NCI-H146 treated with DMSO at 0.1 percent for 48 hours (cell line): ENCODE data around the gene KCNH8.

Source experiments
- DNase-seq: peaks from one replicate; lab custom pipeline; 2025; ENCODE audit not compliant: unreplicated experiment; lab: John Stamatoyannopoulos, UW

KCNH8 gene

DNA sequence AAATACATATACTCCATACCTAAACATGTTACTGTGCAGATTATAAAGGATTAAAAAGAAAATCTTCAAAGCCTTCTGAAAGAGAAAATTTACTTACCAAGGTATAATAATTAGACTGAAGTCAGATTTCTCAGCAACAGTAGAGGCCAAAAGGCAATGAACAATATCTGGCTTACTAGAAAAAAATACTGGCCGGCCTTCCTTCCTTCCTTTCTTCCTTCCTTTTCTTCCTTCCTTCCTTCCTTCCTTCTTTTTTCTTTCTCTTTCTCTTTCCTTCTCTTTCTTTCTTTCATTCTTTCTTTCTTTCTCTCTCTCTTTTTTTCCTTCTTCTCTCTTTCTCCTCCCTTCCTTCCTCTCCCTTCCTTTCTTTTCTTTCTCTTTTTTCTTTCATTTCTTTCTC is 209.6 kb downstream of the KCNH8 start:
- no peak for DNase-seq

DNA sequence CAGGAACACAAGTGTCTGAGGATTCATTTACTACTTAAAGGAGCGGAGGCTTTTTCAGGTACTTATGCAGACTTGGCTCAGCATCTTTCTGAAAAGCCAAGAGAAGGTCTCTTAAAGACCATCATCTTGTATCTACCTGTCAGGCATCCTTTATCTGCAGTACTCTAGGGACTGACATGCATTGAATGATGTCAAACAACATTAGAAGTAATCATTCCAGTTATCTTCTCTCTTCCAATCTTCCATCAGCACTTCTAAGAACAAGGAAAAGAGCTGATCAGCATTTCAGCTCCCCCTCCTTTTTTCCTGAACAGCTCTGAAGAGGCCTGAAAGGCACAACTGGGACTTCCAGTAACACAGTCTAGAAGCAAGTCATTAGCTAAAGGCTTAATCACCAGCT is 214.8 kb downstream of the KCNH8 start:
- DNase-seq = no peak

DNA sequence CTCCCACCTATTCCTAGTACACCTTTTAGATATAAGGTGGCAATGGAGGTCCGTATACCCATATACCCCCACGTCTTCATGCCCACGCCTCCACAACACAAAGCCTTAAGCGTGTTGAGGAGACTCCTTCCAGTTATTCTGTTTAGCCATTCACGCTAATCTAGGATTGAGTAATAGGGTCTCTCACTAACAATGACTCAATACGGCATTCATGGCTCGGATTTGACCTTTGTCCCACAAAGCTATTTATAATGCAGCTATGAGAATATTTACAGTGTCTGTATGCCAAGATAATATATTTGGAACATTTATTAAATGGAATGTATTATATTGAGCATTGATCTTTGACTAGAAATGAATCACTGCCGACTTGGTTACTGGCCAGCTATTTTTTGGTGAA is 215.8 kb downstream of the KCNH8 start:
- no peak for DNase-seq

DNA sequence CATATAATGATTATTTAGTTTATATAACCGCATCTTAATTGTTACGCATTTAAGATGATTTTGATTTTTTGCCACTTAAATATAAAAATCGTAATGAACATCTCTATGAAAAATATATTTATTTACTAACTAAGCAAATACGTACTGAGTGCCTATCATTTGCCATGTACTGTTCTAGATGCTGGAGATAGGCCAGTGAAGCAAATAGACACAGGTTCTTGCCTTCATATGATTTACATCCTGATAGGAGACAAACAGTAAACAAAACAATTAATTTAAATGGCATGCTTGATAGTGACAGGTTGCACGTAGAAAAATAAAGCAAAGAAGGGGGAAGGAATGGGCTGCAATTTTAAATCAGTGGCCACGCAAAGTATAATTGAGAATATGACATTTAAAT is 217.2 kb downstream of the KCNH8 start:
- DNase-seq = no peak

DNA sequence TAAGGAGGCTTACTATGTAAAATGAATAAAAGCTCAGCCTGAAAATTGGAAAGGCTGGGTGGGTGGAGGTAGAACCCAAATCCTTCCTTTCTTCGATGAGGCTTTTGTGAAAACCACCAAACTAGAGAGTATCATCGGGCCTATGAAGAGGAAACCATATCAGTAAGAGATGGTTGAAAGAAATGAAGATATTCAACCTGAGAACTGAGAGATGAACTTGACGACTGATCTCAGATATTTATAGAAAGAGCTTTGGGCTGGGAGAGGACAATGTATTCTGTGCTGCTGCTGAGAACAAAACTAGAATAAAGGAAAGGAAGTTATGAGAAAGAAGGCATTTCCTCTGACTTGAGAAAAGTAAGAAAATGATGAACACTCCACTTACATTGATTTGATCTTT is 236.6 kb downstream of the KCNH8 start:
- DNase-seq = no peak

DNA sequence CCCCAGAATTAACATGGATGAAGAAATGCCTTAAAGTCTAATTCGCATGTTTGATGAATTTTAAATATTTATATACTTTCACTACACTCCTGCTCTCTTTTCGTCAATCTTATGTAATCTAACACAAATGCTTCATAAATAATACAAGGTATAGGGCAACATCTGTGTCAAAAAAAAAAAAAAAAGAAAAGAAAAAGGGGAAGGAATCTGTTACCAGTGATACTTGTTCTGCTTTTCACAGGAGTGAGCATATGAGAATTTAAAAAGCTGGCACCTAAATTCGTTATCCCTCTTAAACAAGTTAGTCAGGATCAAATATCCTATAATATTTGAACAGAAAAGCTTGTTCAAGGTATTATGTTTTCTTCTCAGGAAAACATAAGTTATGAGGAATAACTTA is 243.8 kb downstream of the KCNH8 start:
- DNase-seq = no peak

DNA sequence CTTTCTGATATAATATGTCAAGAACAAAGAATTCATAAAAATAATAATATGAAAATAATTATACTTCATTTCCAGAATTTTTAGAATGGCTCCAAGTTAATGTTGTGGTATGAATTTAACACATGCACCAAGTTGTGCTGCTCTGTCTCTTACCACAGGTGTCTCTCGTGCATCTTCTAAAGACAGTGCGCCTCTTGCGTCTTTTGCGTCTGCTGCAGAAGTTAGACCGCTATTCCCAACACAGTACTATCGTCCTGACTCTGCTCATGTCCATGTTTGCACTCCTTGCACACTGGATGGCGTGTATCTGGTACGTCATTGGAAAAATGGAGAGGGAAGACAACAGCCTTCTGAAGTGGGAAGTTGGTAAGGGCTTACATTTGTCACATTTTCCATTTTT is 246.6 kb downstream of the KCNH8 start:
- DNase-seq = no peak

DNA sequence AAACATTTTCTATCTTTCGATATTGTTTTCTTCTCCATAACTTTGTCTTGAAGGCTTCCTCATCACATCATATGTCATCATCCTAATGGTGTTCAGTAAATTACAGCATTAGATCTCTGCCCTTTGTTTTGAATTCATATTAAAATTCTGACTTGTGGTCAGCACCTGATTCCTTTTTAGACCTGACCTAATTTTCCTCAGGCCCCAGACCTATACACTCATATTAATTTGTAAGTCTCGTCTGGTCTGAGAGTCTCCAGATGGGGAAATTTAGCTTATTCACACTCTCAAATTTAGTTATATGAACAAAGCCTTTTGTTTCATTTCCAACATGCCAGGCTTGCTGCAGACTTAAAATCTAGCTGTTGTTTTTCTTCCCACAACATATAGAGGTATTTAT is 248.4 kb downstream of the KCNH8 start:
- no peak for DNase-seq

DNA sequence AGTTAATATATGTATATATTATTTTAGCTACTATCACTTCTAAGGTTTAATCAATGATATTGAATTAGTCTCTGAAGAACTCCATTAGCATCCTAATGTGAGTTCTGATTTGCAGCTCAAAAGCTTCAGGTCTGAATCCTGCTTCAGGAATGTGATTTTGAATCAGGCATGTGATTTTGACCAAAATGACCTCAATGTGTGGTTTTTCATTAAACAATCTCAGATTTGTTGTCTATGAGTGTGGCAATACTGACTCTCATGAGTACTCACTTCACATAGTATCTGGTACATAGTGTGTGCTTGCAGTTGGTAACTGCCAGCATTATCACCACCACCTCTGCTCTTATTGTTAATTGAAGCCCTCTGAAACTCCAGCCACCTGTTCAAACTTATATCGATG is 251.0 kb downstream of the KCNH8 start:
- no peak for DNase-seq

DNA sequence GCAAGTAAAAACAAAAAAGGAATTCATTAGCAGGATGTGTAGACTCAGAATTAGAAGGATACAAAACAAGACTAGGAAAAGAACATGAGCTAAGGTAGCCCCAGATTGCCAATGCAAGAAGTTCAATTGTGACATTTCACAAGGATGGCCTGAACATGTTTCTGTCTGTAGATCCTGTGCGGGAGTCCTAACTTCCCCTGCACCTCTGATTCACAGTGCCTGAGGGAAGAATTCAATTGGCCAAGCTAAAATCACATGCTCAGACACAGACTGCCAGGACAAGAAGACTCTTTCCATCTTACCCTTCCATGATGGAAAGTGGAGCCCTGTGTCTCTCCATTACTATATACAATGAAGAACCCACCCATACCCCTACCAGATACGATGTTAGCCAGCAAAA is 251.5 kb downstream of the KCNH8 start:
- DNase-seq = no peak

DNA sequence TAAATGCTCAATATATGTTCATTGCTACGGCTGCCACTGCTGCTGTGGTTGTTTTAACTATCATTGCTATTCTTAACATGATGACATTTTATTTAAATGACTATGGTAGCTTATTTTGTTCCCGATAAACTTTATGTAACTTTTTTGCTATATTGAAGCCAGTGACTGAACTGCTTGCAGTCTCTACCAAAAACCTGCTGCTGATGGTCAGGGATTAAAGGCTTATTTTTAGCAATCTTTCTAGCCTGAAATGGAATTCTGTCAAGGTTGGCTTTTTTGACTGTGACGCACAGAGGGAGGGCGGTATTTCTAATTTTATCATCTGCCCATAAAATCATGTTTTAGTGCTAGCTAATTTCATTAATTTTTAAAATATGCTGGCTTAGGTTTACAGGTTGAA is 271.8 kb downstream of the KCNH8 start:
- DNase-seq = no peak

DNA sequence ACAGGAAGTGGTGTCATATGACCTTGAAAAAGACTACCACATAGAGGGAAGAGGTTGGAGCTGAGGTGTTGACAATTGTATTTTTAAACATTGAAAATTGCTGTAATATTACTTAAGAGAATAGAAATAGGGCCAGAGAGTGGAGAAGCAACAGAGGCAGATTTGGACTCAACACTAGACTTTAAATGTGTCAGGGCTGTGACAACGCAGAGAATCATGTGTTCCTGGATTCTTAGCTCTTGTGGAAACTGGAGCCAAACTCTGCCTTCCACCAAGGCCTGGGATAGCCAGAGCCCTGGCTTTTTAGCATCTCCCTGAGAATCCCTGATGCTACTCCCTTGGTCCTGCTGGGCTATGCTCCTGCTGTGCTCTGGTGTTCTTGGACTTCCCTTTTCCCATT is 277.5 kb downstream of the KCNH8 start:
- DNase-seq = no peak

DNA sequence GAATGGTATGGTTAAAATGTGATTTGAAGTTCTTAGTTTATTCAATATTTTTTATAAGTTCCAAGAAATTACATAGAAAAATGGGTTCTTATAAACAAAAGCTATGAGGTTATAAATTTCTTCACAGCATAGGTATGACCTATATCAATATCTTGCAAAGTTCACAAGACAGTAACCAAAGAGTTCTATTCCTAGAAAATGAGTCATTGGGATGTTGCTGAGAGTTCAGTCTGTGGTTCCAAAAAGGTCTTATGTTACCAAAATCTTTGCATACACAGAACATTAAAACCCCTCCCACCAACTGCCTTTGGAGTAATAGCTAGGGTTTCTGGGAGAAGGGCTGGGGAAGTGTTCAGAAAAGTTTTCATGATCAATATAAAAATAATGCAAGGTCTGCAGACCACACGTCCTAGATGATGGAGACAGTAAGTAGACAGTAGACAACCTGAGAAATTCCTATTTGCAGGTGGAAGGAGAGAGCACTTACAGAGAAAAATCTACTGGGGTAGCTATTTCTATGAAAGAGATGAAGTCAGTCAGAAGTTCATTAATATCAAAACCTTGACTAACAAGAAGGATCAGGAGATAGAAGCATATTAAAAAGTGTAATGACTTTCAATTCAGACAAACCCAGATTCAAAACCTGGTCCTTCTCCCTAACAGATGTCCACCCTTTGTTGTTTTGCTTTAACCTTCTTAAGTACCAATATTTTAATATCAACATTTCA is 279.3 kb downstream of the KCNH8 start:
- no peak for DNase-seq

DNA sequence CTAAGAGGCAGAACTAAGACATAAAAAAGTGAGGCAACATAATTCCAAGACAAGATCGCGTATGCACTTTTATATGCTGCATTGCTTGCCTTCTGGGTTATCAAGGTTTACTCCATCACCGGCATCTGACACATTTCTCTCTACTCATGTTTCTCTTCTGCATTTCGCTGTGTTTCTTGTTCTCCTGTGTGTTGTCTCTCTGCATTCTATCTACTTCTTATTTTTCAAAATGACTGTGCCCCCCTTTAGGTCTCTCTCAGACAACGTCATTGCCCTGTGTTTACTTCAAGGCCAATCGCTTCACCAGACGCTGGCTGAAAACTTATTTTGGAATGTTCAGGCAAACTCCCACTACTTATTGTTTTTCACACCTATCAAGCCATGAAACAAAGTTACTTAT is 280.4 kb downstream of the KCNH8 start:
- no peak for DNase-seq

DNA sequence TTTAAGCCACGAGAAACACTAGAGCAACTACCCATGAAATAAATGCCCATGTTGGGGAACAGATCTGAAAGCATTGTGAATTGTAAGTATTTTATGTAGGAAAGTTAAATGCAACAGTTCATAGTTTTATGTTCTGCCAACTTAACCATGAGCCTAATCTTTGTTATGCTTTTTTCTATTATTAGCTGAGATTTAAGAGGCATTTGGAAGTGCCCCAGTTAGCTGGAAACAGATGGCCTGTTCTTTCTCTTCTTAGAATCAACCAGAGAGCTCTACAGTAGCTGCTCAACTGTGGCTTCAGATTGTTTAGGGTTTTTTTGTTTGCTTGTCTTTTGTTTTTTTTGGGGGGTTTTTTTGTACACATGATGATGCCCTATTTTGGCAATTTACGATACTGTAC is 284.4 kb downstream of the KCNH8 start:
- no peak for DNase-seq

DNA sequence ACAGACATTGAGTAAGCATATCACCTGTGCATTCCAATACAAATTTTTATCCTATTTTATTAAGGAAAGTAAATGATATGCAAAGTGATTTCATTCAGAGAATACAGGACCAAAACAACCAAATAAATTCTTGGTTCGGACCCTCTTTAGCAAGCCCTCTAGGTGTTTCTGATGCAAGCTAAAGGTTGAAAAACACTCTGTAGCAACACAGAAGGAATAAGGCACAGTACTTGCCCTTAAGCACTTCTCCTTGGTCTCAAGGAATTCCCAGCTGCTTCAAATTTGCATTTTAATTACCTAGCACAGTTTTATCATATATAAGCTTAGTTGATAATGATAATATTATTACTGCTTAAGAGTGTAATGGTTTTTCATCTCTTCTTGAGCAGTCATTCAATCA is 288.4 kb downstream of the KCNH8 start:
- no peak for DNase-seq

DNA sequence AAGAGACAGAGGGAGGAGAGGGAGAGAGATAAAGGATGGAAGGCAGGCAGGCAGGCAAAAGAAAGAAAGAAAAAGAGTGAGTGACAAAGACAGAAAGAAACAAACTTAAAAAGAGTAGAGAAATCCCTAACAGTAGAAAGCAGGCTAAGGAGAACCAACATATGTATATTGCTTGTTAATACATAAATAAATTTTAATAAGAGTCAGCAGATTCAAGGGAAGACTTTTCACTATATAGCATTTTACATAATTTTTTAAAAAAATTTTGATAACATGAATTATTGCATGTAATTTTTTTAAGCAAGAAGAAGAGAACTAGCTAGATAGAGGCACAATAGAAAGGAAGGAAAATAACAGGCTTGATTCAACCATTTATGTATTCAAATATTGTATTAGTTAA is 291.6 kb downstream of the KCNH8 start:
- no peak for DNase-seq

DNA sequence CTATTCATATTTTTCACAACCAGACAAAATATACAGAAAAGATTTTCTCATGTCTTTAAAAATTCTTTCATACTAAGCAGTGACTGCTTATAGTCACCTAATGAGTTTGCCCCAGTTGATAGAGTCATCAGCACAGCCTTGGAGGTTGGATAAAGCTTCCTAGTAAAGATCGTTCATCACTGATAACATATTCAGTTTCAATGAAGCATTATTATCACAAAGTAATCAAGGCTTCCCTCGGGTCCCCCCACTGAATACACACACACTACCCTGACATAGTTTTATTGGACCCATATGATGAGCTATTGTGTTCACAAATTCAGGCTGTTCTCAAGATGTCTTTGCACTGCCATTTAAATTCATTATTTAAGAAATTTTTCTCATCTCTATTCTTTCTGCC is 297.8 kb downstream of the KCNH8 start:
- DNase-seq = no peak

DNA sequence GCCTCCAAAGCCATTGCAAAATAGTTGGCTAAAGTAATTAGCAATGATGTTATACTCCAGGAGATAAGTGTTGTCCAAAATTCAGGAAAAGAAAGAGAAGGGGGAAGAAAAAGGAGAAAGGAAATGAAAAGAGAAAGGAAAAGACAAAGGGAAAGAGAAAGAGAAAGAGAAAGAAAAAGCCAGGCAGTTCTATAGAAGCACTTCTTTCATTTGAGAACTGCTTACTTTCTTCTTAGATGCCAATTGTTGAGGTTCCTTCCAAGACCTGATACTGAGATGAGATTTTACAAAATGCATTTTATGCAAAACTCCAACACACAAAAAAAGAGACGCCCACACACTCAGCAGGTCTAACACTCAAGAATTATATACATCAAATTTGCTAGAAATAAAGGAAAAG is 298.4 kb downstream of the KCNH8 start:
- no peak for DNase-seq

DNA sequence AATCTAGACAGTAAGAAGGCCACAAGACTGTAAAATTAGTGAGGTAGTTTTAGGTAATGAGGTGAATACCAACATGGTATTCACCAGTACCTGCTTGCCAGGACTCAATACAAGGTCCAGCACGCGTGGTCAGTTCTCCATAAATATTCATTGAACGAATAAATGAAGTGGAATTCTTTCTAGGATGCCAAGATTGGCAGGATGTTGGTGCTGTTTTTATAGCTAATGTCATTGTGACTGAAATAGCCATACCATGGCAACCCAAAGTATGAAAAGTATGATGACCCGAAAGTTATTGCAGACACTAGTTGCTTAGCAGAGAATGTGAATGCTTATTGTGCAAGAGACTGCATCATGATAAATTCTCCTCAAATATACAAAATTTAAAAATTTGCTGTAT is 307.2 kb downstream of the KCNH8 start:
- no peak for DNase-seq

DNA sequence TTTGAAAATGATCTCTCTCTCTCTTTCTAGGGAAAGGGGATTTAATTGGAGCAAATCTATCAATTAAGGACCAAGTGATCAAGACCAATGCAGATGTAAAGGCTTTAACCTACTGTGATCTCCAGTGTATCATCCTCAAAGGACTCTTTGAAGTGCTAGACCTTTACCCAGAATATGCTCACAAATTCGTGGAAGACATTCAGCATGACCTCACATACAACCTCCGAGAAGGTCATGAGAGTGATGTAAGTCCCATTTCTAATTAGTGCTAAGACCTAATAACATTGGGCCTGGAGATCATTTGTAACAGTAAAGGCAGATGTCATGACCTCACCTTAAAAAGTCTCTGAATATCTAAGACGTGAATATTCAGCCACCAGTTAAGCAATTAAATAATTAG is 308.4 kb downstream of the KCNH8 start:
- DNase-seq = no peak

DNA sequence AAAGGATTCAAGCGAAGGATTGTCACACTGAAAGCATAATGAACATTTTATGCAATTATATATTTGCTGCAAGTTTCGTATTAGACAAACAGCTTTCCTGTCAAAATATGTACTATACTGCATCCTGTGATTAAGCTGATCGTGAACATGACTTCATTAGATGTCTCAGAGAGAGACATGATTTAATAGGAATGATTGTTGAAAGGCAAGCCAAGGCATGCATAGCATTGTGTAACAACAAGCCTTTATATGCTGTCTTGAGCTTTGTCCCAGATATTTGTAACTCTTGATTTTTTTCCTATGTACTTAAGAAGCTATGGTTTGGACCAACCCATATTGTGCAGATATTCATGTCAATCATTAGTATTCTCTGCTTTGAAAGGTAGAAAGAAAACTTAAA is 309.1 kb downstream of the KCNH8 start:
- DNase-seq = no peak

DNA sequence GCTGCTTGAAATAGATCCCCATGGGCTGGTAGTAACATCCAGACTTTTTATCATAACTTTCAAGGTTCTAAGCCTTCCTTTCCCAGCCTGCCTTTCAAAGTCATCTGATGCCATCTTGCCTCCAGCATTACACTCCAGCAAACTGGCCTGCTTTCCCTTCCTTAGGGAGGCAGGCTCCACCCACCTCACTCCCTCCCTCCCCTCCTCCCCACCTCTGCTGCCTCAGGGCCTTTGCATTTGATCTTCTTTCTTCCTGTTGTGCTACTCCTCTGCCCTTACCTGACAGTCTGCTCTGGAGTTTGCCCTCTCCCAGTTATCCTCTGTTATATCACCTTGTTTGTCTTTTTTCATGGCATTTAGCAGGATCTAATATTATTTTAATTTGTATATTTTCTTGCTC is 319.5 kb downstream of the KCNH8 start:
- no peak for DNase-seq

DNA sequence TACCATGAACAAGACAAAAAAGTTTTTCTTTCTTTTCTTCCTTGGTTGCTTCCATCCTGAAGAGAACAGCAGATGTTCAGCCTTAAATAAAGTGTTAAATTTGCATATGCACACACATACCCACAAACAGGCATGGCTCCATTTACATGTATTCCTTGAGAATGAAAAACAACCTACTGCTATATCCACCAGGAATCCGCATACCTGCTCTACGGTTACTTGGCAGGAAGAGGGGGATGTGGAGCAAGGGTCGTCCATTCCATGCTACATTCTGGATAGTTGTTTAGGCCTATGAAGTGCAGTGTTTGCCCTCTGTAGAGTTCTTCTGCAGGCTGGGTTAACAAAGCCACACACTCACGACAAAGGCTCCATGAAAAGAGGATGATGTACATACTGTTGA is 322.8 kb downstream of the KCNH8 start:
- DNase-seq = no peak
